ENCODE measurements around the gene PABPN1.

Gene PABPN1

DNA sequence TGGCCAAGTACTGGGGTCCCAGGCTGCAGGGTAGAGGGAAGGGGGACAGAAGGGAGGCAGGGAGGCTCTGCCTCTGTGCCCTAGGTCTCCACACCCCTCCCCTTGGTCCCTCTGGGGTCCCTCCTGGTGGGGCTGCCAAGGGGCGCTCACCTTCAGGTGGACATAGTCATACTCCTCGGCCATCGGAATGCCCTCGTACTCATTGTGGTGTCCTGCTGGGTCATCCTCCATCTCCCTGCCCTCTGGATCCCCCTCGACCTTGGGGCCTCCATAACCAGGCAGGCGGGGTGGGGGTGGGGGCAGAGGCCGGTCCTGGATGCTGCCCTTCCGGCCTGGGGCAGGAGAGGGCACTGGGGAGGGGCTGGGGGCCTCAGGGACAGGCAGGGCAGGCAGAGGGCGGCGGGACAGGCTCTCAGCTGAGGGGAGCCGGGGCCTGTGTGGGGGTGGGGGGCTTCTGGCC, 37.9 kb downstream of the PABPN1 start:
- no peak for DNase-seq

DNA sequence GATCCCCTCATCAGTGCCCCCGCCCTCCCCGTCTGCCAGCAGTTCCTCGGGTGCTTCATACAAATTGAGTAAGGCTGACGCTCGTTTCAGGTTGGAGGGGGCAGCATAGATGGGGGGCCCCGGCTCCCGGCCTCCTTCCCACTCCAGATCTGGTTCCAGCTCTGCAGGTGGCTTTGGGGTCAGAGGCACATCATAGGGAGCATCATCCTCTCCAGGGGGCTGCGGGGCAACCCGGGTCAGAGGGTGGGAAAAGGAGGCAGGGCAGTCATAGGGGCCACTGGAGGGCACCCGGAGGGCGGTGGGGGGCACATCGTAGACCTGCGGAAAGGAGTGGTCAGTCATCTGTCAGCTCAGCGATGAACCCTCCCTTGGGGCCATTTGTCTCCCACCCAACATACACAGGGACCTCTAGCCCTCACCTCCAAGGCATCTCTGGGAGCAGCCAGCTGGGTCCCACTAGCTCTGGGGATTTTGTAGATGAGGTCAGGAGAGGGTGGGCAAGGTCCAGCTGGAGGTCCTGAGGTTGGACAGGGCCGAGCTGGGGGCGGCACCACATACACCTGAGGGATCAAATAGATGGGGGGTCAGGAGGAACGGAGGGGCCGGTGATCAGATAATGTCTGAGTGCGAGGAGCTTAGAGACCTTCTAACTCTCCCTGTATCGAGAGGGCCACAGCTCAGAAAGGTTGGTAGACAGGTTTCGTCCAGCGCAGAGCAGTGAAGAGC, 38.6 kb downstream of the PABPN1 start:
- no peak for DNase-seq

DNA sequence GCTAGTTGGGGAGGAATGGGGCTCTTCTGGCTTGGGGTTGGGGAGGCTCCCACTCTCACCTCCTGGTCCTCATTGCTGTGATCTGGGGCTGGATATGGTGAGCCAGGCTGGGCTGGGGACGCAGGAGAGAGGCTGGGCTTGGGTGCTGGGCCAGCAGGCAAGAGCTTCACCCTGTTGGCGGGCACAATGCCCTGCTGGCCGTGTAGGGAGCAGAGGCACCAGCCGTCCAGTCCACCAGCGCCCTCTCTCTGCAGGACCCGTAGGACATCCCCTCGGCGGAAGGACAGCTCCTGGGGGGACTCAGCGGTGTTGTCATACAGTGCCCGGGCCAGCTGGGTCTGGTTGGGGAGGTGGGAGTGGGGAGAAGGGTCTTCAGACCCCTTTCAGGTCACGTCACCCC, 39.2 kb downstream of the PABPN1 start:
- no peak for DNase-seq

DNA sequence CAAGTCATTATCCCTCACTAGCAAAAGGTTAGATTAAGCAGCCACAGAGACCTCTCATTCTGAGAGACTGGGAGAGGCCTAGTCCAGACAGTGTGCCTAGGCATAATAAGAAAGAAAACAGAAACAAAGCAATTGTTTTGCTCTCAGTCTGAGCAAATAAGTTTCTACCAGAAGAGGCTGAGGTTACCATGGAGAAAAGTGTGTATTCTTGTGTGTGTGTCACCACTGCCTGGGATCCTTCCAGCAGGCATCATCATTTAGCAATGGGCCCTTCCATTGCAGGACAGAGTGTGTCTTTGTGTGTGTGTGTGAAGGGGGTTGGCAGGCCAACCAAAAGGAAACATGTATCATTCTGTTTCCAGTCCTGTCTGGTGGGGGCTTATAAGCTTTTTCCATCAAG, 40.1 kb downstream of the PABPN1 start:
- DNase-seq: no peak

DNA sequence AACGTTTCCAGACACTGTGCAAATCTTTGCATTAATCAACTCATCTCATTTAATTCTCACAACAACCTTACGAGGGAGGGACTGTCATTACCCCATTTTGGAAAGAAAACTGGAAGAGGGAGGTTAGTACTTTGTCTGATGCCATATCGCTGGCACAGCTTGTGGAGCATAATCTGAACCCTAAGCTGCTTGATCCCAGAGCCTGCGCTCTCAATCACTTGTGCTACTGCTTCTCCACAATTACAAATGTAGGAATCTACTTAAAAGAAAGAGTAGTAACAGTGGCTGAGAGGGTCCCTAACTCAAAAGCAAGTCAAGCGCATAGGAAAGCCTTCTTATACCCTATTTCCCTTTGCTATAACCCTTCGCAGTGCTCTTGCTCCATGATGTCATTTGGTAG, 40.5 kb downstream of the PABPN1 start:
- DNase-seq: no peak

GRCh38 chr14:23362200-23362599, 40.9 kb downstream of the PABPN1 start:
- no peak for DNase-seq

DNA sequence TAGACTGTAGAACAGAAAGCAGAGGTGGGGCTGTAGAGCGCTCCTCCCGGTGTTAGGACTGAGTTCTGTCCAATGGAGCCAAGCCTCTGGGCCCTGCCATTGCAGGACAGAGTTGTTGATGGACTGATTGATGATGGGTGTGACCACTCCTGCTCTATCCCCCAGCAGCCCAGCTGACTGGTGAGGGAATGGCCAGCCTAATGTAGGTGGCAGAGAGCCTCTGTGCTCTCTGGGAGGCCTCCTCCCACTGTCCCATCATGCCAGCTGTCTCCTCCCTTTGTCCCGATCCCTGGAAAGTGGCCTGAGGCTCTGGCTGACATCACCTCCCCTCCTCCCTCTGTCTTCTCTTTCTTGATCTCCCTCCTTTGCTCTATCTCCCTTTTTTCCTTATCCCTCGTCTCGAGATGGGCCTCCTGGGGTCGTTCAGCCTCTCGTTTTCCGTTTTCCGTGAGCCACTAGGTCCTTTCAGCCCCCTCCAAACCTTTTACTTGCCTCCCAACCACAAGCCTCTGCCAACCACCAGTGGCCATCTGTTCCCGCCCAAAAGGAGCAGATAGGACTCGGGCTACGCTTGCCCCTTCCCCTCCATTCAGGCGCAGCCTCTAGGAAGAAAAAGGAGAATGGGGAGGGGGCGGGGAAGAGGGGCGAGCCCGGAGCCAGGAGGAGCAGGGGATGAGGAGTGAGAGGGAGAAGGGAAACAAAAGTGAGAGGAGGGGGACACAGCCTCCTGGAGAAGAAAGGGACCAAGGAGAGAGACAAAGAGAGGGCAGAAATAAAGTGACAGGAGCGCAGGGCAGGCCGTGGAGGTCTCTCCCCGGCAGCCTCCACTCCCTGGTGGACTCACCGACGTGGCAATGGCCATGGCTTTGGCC, 43.1 kb downstream of the PABPN1 start:
- no peak for DNase-seq

GRCh38 chr14:23365036-23365731, 43.9 kb downstream of the PABPN1 start, which contains the start of gene EFS:
TSS of gene EFS (minus strand) at chr14:23365172. CDS start at chr14:23365025, 147 bp downstream.
- no peak for DNase-seq

DNA sequence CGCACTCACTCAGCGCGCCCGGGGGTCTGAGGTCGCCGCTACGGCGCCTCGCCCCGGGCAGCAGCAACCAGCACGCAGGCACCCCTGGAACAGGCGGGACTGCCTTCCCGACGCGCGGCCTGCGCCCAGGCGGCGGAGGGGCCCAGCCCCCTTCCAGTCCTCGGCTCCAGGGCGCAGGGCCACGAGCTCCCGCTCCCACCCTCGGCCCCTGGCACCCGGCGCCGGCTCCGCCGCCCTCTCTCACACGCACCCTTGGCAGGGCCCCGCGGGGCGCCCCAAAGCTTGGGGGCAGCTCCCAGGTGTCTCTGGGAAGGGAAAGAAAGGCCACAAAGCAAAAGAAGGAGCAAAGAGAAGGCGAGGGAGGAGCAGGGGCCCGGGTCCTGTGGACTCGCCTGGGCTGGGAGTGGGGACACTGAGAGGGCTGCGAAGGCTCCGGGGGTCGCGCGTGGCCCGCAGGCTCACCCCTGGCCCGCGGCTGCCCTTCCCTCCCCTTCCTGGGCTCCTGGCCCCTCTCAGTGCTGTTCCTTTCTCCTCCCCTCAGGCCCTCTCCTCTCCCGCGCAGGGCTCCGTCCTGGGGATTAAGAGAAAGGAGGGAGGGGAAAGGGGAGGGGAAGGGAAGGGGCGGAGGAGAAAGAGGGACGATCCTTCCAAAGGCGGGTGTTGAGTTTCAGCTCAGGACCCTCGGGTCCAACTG, 44.6 kb downstream of the PABPN1 start:
- DNase-seq: no peak

DNA sequence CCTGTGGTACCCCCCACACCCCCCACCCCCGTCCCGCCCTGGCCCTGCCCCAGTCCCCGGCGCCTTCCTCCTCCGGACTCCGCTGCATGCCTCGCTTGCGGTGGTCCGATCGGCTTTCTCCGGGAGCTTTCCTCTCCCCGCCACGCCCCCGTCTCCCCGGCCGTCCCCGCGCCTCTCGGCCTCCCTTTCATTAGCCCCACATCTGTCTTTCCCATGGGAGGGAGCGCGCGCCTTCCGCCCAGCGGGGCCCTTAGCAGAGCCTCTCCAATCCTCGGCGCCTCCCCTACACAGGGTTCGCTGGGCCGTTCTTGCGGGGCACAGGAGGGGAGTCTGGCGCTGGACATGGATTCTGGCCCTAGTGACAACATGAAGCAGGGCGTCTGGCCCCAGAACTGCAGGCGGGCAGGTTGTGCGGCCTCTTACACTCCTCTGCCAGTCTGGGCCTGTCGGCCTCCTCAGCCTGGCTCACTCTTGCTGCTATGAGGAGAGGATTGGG, 45.2 kb downstream of the PABPN1 start:
- DNase-seq: no peak

- DNase-seq: no peak
Observed at GRCh38 chr14:23370221-23370620, 49.0 kb downstream of the PABPN1 start.

DNA sequence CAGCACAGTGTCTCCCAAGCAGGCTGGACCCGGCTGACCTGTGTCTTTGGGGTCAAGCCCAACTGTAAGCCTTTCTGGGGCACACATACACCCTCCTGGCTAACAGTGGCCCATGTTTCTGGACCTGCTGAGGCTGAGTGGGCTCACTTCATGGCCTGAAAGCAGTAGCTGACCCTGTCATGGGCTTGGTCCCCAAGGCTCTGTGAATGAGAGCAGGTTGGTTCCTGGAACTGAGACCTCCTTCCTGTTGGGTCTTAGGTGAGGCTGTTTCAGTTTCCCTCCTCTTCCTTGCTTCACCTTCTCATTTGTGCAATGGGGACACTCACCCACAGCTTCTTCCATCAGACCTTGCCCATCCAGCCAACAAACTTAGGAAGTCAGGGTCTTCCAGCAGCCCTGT, 50.6 kb downstream of the PABPN1 start:
- no peak for DNase-seq

DNA sequence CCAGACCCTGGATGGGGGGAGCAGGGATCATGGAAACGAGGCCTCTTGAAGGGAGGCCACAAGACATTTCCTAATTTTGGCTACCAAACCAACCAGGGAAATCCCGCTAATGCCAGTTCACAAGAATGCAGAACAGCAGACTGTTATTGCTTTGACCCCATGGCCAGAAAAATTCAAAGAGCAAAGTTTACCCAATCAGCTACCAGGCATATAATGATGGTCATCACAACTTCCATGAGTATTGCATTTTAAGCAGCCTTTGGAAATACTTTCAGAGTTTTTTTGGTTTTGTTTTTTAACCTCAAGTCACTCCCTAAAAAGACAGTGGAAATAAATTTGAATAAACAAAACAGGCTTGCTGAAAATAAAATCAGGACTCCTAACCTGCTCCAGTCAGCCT, 51.3 kb downstream of the PABPN1 start, which contains the start of gene IL25:
Gene IL25, plus strand, starts transcription at position 301 of the 400 bp plus-strand sequence.
- DNase-seq: no peak

DNA sequence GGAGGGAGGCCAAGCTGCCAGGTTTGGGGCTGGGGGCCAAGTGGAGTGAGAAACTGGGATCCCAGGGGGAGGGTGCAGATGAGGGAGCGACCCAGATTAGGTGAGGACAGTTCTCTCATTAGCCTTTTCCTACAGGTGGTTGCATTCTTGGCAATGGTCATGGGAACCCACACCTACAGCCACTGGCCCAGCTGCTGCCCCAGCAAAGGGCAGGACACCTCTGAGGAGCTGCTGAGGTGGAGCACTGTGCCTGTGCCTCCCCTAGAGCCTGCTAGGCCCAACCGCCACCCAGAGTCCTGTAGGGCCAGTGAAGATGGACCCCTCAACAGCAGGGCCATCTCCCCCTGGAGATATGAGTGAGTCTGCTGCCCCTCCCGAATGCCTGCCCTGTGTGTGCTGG, 51.8 kb downstream of the PABPN1 start:
- no peak for DNase-seq
